Sigmoid colon (tissue), 7 donors: ENCODE data around the gene SON. TPM values are rescaled to one million over a fixed set of nuclear protein-coding genes. Genes with fewer than 3 reads are reported as not detected.

ENCODE experiments used
- DNase-seq: peaks from one replicate; pipeline ENCODE4 v3.0.0-alpha.2; 2019
- H3K27ac ChIP-seq, 4 donors: fragments of 200-600 bp; sonication (generic); one replicate each; pipeline ENCODE4 v1.5.1; 2016 to 2019; ENCODE audit warnings: mild to moderate bottlenecking in 1 of 4
- H3K27me3 ChIP-seq, 3 donors: fragments of 200-600 bp; sonication (generic); one replicate each; pipeline ENCODE4 v1.5.1; 2019; ENCODE audit warnings: mild to moderate bottlenecking in 1 of 3
- H3K36me3 ChIP-seq, 4 donors: fragments of 200-600 bp; sonication (generic); one replicate each; pipeline ENCODE4 v1.5.1; 2016 to 2019
- H3K4me1 ChIP-seq, 4 donors: fragments of 200-600 bp; sonication (generic); one replicate each; pipeline ENCODE4 v1.5.1; 2017 to 2019
- H3K4me3 ChIP-seq, 4 donors: fragments of 200-600 bp; sonication (generic); one replicate each; pipeline ENCODE4 v1.5.1; 2017 to 2019; ENCODE audit warnings: mild to moderate bottlenecking in 2 of 4, moderate library complexity in 1 of 4
- H3K9me3 ChIP-seq, 4 donors: fragments of 200-600 bp in 3 of 4; sonication (generic) in 3 of 4; one replicate each; pipeline versions ENCODE4 v1.5.1 to v1.6.1; 2013 to 2019
- EP300 ChIP-seq, 4 donors: sonication (generic); formaldehyde crosslinking; IDR thresholded peaks; one replicate each; pipeline ENCODE4 v1.6.1; 2017; ENCODE audit warnings: antibody characterized with exemption in 4 of 4
- POLR2A ChIP-seq, 2 donors: fragments of 450-650 bp; IDR thresholded peaks; one replicate each; pipeline ENCODE4 v1.6.1; 2016; ENCODE audit warnings: antibody characterized with exemption in 2 of 2, mild to moderate bottlenecking in 2 of 2, moderate library complexity in 2 of 2
- POLR2AphosphoS5 ChIP-seq, 4 donors: sonication (generic); formaldehyde crosslinking; IDR thresholded peaks; one replicate each; pipeline ENCODE4 v1.6.1; 2017; ENCODE audit warnings: antibody characterized with exemption in 4 of 4
- WGBS, 2 donors: extraction: QIAGEN DNeasy Blood & Tissue Kit; methylation state at CpG; one replicate each; pipeline ENCODE4 v1.1.7; 2013; 5-methylcytosine and 5-hydroxymethylcytosine counted together
- intact Hi-C: fragments of 100-400 bp; cut with DNase I; formaldehyde crosslinking; loops from one replicate; pipeline ENCODE4 v1.15.1; 2023
- polyA plus RNA-seq, 3 donors: library from polyadenylated mRNA; stranded (reverse); fragments of 200-250 nt; gene quantifications; one replicate each; pipeline ENCODE4 v1.2.3, GENCODE V29; 2013
- total RNA-seq, 4 donors: library from RNA; depleted of rRNA; stranded (reverse); fragments of >200 nt; gene quantifications; one replicate each; pipeline ENCODE4 v1.1.0, GENCODE V29; 2016
- TF ChIP-seq, protein P1 (sequence below), 4 experiments: fragments of 450-650 bp in 3 of 4; fragments of 200-600 bp in 1 of 4; IDR thresholded peaks; one replicate each; pipeline ENCODE4 v1.5.1; 2016 to 2019; ENCODE audit warnings: antibody characterized with exemption in 4 of 4, mild to moderate bottlenecking in 3 of 4, moderate library complexity in 2 of 4
- donor health status: healthy with polysubstance abuse.
- donor health status: Bipolar disorder and iron deficiency.
- donor health status: healthy.

Gene SON
- total and polyA plus RNA-seq, 7 donors, result 24.0 to 244 (median 177) TPM

GRCh38 chr21:33514229-33514628 is 28.6 kb upstream of the SON start:
- Histone ChIP-seq H3K9me3 (no peaks in the 10 kb centered on the region), H3K36me3 (peaks cover 14 to 98% (median 31%) of the 10 kb centered on the region in 4 donors), H3K27ac (no peak overlapping the region), H3K4me1 (no peaks in the 10 kb centered on the region), H3K27me3 (no peaks in the 10 kb centered on the region), H3K4me3 (no peak overlapping the region)
- 87 to 88% methylated on average over 2 of the region's 2 CpGs for WGBS, 2 donors
- intact Hi-C loops, result no loop called here
- no peak for TF ChIP-seq POLR2A (IDR thresholded peaks at IDR 0.05)
- no peak for TF ChIP-seq POLR2AphosphoS5 (IDR thresholded peaks at IDR 0.05)
- DNase-seq, result no peak

- H3K9me3 ChIP-seq, result no peaks in the 10 kb centered on the region
- intact Hi-C loops, result no loop called here
- H3K27me3 ChIP-seq, result no peaks in the 10 kb centered on the region
- H3K4me1 ChIP-seq, result no peaks in the 10 kb centered on the region
- WGBS, 2 donors, result 95% methylated on average over 4 of the region's 4 CpGs
- no peak for DNase-seq
- no peak overlapping the region for H3K27ac ChIP-seq
- peaks cover 3 to 72% (median 23%) of the 10 kb centered on the region in 4 donors for H3K36me3 ChIP-seq
- no peak for TF ChIP-seq POLR2A (IDR thresholded peaks at IDR 0.05)
- no peak for TF ChIP-seq POLR2AphosphoS5 (IDR thresholded peaks at IDR 0.05)
- TF ChIP-seq EP300 (IDR thresholded peaks at IDR 0.05), result no peak
- TF ChIP-seq, protein P1, sequence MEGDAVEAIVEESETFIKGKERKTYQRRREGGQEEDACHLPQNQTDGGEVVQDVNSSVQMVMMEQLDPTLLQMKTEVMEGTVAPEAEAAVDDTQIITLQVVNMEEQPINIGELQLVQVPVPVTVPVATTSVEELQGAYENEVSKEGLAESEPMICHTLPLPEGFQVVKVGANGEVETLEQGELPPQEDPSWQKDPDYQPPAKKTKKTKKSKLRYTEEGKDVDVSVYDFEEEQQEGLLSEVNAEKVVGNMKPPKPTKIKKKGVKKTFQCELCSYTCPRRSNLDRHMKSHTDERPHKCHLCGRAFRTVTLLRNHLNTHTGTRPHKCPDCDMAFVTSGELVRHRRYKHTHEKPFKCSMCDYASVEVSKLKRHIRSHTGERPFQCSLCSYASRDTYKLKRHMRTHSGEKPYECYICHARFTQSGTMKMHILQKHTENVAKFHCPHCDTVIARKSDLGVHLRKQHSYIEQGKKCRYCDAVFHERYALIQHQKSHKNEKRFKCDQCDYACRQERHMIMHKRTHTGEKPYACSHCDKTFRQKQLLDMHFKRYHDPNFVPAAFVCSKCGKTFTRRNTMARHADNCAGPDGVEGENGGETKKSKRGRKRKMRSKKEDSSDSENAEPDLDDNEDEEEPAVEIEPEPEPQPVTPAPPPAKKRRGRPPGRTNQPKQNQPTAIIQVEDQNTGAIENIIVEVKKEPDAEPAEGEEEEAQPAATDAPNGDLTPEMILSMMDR (IDR thresholded peaks at IDR 0.05), result no peak
- no peak overlapping the region for H3K4me3 ChIP-seq
These were observed 23.9 kb upstream of the SON start for GRCh38 chr21:33518899-33519298.

DNA sequence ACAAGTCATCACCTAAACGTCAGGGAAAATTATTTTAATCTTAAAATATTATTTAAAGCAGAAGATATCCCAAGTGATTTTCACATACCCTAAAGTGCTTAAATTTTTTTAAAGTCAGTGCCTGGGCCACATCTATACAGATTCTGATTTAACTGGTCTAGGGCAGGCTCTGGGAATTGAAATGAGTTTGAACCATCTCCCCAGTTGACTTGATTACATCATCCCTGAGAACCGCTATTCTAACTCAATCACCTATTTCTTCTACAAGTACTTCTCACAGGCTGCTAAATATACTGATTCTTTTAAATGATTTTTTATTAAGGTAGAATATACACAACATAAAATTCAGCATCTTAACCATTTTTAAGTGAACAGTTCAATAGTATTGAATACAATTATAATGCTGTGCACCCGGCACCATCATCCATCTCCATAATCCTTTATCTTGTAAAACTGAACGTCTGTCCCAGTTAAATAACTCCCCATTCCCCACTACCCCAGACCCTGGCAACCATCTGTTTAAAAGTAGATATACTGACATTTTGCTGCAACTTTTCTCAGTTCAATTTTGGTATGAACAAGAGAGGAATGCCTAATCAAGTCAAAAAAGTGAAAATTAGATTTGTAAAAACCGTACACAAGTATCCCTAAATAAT is 20.4 kb upstream of the SON start:
- H3K4me3 ChIP-seq, result no peak overlapping the region
- peaks cover 2 to 60% (median 15%) of the 10 kb centered on the region in 4 donors for H3K36me3 ChIP-seq
- no peaks in the 10 kb centered on the region for H3K27me3 ChIP-seq
- no peak for DNase-seq
- no peaks in the 10 kb centered on the region for H3K9me3 ChIP-seq
- TF ChIP-seq POLR2A (IDR thresholded peaks at IDR 0.05) (no peak), EP300 (IDR thresholded peaks at IDR 0.05) (no peak), POLR2AphosphoS5 (IDR thresholded peaks at IDR 0.05) (no peak)
- TF ChIP-seq, protein P1 (IDR thresholded peaks at IDR 0.05), result no peak
- H3K27ac ChIP-seq, result no peak overlapping the region
- no peaks in the 10 kb centered on the region for H3K4me1 ChIP-seq
- intact Hi-C loops, result no loop called here
- WGBS, 2 donors, result 86 to 87% methylated on average over 5 of the region's 5 CpGs

GRCh38 chr21:33522953-33523349 is 19.9 kb upstream of the SON start:
- no peaks in the 10 kb centered on the region for H3K9me3 ChIP-seq
- no peak for TF ChIP-seq POLR2AphosphoS5 (IDR thresholded peaks at IDR 0.05)
- TF ChIP-seq, protein P1 (IDR thresholded peaks at IDR 0.05), result no peak
- no peak for TF ChIP-seq POLR2A (IDR thresholded peaks at IDR 0.05)
- TF ChIP-seq EP300 (IDR thresholded peaks at IDR 0.05), result no peak
- no peak for DNase-seq
- H3K27ac ChIP-seq, result no peak overlapping the region
- H3K4me1 ChIP-seq, result no peaks in the 10 kb centered on the region
- H3K27me3 ChIP-seq, result no peaks in the 10 kb centered on the region
- WGBS, 2 donors, result 79 to 80% methylated on average over 1 of the region's 1 CpG
- H3K36me3 ChIP-seq, result peaks cover 7 to 60% (median 17%) of the 10 kb centered on the region in 4 donors
- no peak overlapping the region for H3K4me3 ChIP-seq
- intact Hi-C loops, result no loop called here

- DNase-seq, result no peak
- Histone ChIP-seq H3K4me3 (no peak overlapping the region), H3K27me3 (no peaks in the 10 kb centered on the region), H3K4me1 (no peaks in the 10 kb centered on the region), H3K27ac (no peak overlapping the region), H3K9me3 (no peaks in the 10 kb centered on the region), H3K36me3 (peaks cover 24 to 99% (median 33%) of the 10 kb centered on the region in 4 donors)
- WGBS, 2 donors, result 85 to 91% methylated on average over 3 of the region's 3 CpGs
- TF ChIP-seq POLR2A (IDR thresholded peaks at IDR 0.05), result no peak
- no peak for TF ChIP-seq POLR2AphosphoS5 (IDR thresholded peaks at IDR 0.05)
- TF ChIP-seq, protein P1 (IDR thresholded peaks at IDR 0.05), result no peak
- TF ChIP-seq EP300 (IDR thresholded peaks at IDR 0.05), result no peak
- intact Hi-C loops, result no loop called here
These were observed 11.8 kb upstream of the SON start for GRCh38 chr21:33531007-33531406.
